PFSK-1 (cell line): ENCODE results near the gene TNS1.

ENCODE experiments used
- FOXP2 ChIP-seq: optimal IDR thresholded peaks from 2 replicates; pipeline ENCODE3; 2011; ENCODE audit warnings: borderline replicate concordance, control low read depth, inconsistent platforms; ENCODE audit not compliant: insufficient read depth; ENCODE audit errors: extremely low read length, extremely low read depth
- POLR2AphosphoS5 ChIP-seq: IDR thresholded peaks from 2 replicates; pipeline ENCODE4 v1.6.1; 2012; ENCODE audit warnings: low read depth, mild to moderate bottlenecking, control low read depth, low read length, moderate library complexity
- REST ChIP-seq, 2 experiments: IDR thresholded peaks; 2 replicates each; pipeline versions ENCODE4 v1.6.1 to v1.8.0; 2011 to 2012; ENCODE audit warnings: low read depth in 2 of 2, low read length in 2 of 2, control low read depth in 1 of 2, inconsistent platforms in 1 of 2, mild to moderate bottlenecking in 1 of 2, moderate library complexity in 1 of 2; ENCODE audit not compliant: insufficient read depth in 1 of 2
- SIN3A ChIP-seq: IDR thresholded peaks from 2 replicates; pipeline ENCODE4 v1.6.1; 2012; ENCODE audit warnings: mild to moderate bottlenecking, low read length, moderate library complexity, borderline replicate concordance; ENCODE audit not compliant: insufficient read depth
- TAF1 ChIP-seq: IDR thresholded peaks from 2 replicates; pipeline ENCODE4 v1.6.1; 2012; ENCODE audit warnings: low read length, control low read depth, borderline replicate concordance; ENCODE audit not compliant: insufficient read depth

The TNS1 gene

GRCh38 chr2:217857624-217858506, 144.9 kb downstream of the TNS1 start:
- TF ChIP-seq SIN3A (no peak), TAF1 (no peak), POLR2AphosphoS5 (no peak), FOXP2 (no peak), REST (IDR thresholded peaks at IDR 0.05; ENCODE audit: insufficient read depth in 1 of 2, low read depth in 2 of 2, low read length in 2 of 2) (no peak)

GRCh38 chr2:217856871-217857270, 145.9 kb downstream of the TNS1 start:
- TF ChIP-seq REST (IDR thresholded peaks at IDR 0.05; ENCODE audit: insufficient read depth in 1 of 2, low read depth in 2 of 2, low read length in 2 of 2) (no peak), FOXP2 (no peak), TAF1 (no peak), SIN3A (no peak), POLR2AphosphoS5 (no peak)

GRCh38 chr2:217856159-217856558, 146.6 kb downstream of the TNS1 start:
- TF ChIP-seq TAF1 (no peak), REST (IDR thresholded peaks at IDR 0.05; ENCODE audit: insufficient read depth in 1 of 2, low read depth in 2 of 2, low read length in 2 of 2) (no peak), SIN3A (no peak), POLR2AphosphoS5 (no peak), FOXP2 (no peak)

GRCh38 chr2:217854684-217855420, 147.9 kb downstream of the TNS1 start:
- TF ChIP-seq POLR2AphosphoS5 (no peak), TAF1 (no peak), REST (IDR thresholded peaks at IDR 0.05; ENCODE audit: insufficient read depth in 1 of 2, low read depth in 2 of 2, low read length in 2 of 2) (no peak), FOXP2 (no peak), SIN3A (no peak)
